HL-60/S4 treated with phorbol 12-myristate 13-acetate at 8.2 ng/mL for 4 days and 3 days (cell line): ENCODE results near the gene NEURL1.
"Not testable (repeated sequence)": the region's sequence is repeated elsewhere in the genome, so short reads cannot be mapped to it uniquely, and the experiment has no call there.

Experiments used
- in situ Hi-C: fragments of 300-500 bp; cut with MboI; formaldehyde crosslinking; loops from 2 replicates; pipeline ENCODE4 v1.15.0; 2022; ENCODE audit warnings: low sequenced_read_pairs

The NEURL1 gene

GRCh38 chr10:103602028-103602851 lies 108.7 kb downstream of the NEURL1 start:
- in situ Hi-C loops: no loop called here

DNA sequence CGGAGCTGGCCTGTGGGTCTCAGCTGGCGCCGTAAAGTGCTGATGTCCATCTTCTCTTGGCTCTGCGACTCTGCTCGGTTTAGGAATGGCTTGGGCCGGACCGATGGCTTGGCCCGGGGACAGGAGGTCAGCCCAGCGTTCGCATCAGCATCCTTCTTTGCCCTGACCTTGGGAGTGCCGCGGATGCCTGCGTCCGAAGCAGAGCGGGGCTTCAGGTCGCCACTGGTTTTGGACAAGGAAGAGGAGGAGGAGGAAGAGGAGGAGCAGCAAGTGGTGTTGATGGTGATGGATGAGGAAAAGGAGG lies 109.3 kb downstream of the NEURL1 start:
- in situ Hi-C loops: no loop called here

- in situ Hi-C loops: no loop called here
Measured at GRCh38 chr10:103603382-103603781, 109.9 kb downstream of the NEURL1 start.

GRCh38 chr10:103605359-103606096 lies 112.0 kb downstream of the NEURL1 start:
- in situ Hi-C loops: no loop called here

GRCh38 chr10:103606097-103606438 lies 112.6 kb downstream of the NEURL1 start:
- in situ Hi-C loops: not testable (repeated sequence)

- in situ Hi-C loops: not testable (repeated sequence)
Measured at GRCh38 chr10:103607051-103607450, 113.5 kb downstream of the NEURL1 start.

DNA sequence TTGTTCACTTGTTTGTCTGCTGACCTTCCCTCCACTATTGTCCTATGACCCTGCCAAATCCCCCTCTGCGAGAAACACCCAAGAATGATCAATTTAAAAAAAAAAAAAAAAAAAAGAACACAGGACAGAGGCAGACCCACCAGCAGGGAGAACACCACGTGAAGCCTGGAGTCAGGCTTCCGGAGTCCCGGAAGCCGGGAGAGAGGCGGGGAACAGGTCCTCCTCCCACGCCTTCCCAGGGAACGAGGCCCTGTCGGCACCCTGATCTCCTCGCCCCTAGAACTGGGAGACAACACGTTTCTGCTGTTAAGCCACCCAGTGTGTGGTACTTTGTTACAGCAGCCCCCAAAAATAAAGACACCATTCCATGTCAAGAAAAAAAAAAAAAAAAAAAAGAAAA lies 114.6 kb downstream of the NEURL1 start:
- in situ Hi-C loops: not testable (repeated sequence)

DNA sequence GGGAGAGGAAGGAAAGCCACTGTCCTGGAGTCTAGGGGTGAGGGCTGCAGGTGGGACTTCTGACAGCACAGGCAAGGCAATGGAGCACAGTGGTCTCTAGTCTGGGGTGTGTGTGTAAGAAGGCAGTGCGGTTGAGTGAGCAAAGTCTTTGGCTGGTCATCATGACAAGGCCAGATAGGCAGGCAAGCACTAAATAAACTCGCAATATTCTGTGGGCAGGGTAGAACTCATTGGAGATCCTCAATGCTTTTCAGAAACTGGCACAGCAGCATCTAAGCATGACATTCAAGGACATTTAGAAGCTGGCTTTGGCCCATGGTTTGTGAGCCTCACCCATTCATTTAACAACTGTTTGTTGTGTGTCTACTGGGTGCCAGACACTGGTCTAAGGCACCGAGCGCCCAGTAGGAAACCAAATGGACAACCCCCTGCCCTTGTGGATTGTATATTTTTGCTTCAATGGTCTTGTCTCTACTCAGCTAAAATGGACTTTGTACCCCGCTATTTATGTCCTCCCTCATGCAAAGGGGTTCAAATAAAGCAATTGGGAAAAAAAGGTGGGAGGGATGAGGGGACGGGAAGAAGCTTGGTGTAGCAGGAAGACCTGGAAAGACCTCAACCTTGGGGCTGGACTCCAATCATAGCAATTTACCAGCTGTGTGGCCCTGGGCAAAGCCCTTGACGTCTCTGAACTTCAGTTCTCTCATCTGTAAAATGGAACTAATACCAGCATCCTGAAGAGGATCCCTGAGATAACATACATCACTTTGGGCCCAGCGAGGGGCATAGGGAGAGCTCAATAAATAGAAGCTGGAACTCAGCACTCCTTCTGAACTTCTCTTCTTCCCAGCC lies 116.0 kb downstream of the NEURL1 start:
- in situ Hi-C loops: loop anchor here (5.0 kb wide), 1 partner anchor 78 kb away; no protein-coding TSS in a partner anchor

- in situ Hi-C loops: loop anchor here (5.0 kb wide), 1 partner anchor 77 kb away; no protein-coding TSS in a partner anchor
Measured at GRCh38 chr10:103610083-103610472, 116.6 kb downstream of the NEURL1 start.

- in situ Hi-C loops: loop anchor here (5.0 kb wide), 1 partner anchor 76 kb away; no protein-coding TSS in a partner anchor
Measured at GRCh38 chr10:103610921-103611511, 117.5 kb downstream of the NEURL1 start.

GRCh38 chr10:103612462-103613365 lies 119.2 kb downstream of the NEURL1 start:
- in situ Hi-C loops: loop anchor here (5.0 kb wide), 1 partner anchor 75 kb away; no protein-coding TSS in a partner anchor

GRCh38 chr10:103613616-103614015 lies 120.1 kb downstream of the NEURL1 start:
- in situ Hi-C loops: loop anchor here (5.0 kb wide), 1 partner anchor 74 kb away; no protein-coding TSS in a partner anchor

GRCh38 chr10:103614306-103615158 lies 121.0 kb downstream of the NEURL1 start:
- in situ Hi-C loops: loop anchor here (5.0 kb wide), 1 partner anchor 73 kb away; no protein-coding TSS in a partner anchor

DNA sequence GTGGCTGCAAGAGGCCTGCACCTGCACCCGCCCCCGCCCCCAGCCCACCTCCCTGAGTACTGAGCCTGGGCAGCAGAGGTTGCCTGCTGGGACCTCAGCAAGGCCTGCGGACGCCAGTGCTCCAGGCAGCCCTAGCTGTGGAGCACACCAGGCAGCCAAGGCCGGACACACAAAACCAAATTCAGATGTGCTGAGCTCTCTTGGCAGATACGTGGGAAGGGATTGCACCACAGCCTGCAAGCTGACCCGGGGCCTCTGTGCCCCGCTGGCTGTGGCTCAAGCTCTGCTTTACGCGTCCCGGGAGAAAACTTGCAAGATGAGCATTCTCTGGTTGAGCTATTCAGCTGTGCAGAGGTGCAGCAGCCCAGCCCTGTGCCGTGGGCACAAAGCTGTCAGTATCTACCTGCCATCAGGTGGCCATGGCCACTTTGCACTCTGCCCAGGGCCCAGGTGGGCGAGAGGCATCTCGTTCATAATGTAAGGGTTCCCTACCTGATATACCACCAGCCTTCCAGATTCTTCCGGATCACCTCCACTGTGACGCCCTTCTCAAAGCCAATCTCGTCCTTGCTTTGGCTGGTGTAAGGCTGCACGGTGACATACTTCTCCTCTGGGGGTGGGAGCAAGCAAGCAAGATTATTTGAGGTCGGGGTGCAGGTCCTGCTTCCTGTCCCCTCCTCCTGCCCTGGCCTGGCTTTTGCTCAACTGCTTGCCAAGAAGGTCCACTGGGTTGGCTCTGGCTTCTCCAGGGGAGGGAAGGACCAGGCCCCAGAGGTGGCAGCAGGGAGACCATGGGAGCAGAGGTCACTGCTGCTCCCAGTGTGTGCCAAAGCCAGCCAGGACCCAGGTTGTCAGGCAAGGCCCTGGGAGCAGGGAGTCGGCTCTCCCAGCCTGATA lies 123.4 kb downstream of the NEURL1 start:
- in situ Hi-C loops: no loop called here

GRCh38 chr10:103617602-103618385 lies 124.3 kb downstream of the NEURL1 start:
- in situ Hi-C loops: no loop called here

DNA sequence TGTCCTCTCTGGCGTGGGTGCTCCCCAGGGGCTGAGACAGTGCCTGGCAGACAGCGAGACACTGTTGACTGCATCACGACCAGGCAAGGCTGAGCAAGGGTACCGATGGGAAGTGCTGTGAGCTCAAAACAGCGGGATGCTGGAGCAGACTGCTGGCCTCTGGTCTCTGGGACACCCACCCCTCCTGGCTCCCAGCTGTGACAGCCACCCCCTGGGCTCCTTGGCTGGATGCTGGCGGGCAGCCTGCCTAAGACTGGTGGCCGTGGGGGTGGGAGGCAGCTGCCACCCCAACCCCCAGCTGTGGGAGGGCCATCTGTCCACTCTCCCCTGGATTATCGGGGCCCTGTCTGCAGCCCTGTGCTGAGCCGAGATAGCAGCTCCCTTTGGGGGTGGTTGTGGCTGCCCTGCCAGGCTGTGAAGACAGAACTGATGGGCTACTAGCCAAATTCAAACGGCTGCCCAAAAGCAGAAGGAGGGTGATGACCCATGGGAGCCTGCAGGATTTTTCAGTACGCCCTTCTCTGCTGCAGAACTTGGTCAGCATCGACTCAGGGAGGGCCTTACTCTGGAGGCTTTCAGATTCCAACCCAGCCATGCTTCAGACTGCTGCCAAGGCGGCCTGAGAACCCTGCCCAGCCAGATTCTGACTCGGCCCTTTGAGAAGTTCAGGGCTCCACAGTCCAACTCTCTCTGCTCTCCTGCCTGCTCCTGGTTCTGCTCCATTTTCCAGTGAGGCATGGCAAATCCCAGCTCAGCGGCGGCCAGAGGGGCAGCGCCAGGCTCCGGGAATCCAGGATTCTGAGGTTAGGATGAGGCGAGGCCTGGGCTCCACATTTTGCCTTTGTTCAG lies 125.3 kb downstream of the NEURL1 start:
- in situ Hi-C loops: no loop called here
